HepG2 (cell line): ENCODE measurements around the gene FBXL22. TPM values are rescaled to one million over a fixed set of nuclear protein-coding genes. Genes with fewer than 3 reads are reported as not detected.

ENCODE experiments used
- ARNTL ChIP-seq: sonication (generic); formaldehyde crosslinking; IDR thresholded peaks from 2 replicates; pipeline ENCODE4 v1.4.0; 2020; ENCODE audit warnings: mild to moderate bottlenecking, missing genetic modification reagents
- IRX3 ChIP-seq: sonication (generic); formaldehyde crosslinking; IDR thresholded peaks from 2 replicates; pipeline ENCODE4 v1.8.1; 2023; ENCODE audit warnings: mild to moderate bottlenecking, low read depth, missing genetic modification reagents, borderline replicate concordance
- KAT8 ChIP-seq: IDR thresholded peaks from 2 replicates; pipeline ENCODE4 v1.6.1; 2016; ENCODE audit warnings: missing genetic modification reagents, missing compliant biosample characterization
- MAFF ChIP-seq: IDR thresholded peaks from 2 replicates; pipeline ENCODE4 v1.6.1; 2011; ENCODE audit warnings: low read depth, low read length, improper control_type of control experiment
- NBN ChIP-seq: fragments of 450-650 bp; conservative IDR thresholded peaks from 2 replicates; pipeline ENCODE4 v1.6.1; 2017
- RARG ChIP-seq: sonication (generic); formaldehyde crosslinking; IDR thresholded peaks from 2 replicates; pipeline ENCODE4 v1.4.0; 2020; ENCODE audit warnings: low read depth, mild to moderate bottlenecking, missing genetic modification reagents
- THYN1 ChIP-seq: sonication (generic); formaldehyde crosslinking; IDR thresholded peaks from 2 replicates; pipeline ENCODE4 v1.8.1; 2023; ENCODE audit warnings: low read depth, mild to moderate bottlenecking, moderate library complexity, missing genetic modification reagents, borderline replicate concordance
- ZFX ChIP-seq: sonication (generic); formaldehyde crosslinking; IDR thresholded peaks from 2 replicates; pipeline ENCODE4 v1.4.0; 2020; ENCODE audit warnings: mild to moderate bottlenecking, low read depth, missing genetic modification reagents, moderate library complexity
- ZKSCAN8 ChIP-seq: IDR thresholded peaks from 2 replicates; pipeline ENCODE4 v1.6.1; 2016; ENCODE audit warnings: borderline replicate concordance, missing genetic modification reagents, missing compliant biosample characterization
- ZNF230 ChIP-seq: sonication (generic); formaldehyde crosslinking; IDR thresholded peaks from 2 replicates; pipeline ENCODE4 v1.4.0; 2020; ENCODE audit warnings: mild to moderate bottlenecking, missing genetic modification reagents
- polyA plus RNA-seq, 8 experiments: library from polyadenylated mRNA; depleted of rRNA in 3 of 8; stranded (reverse) in 7 of 8; unstranded in 1 of 8; fragments of >200 nt; fragmentation: Illumina TruSeq in 4 of 8; extraction: Trizol in 4 of 8; gene quantifications; 2 replicates each; pipeline versions ENCODE4 v1.2.1 to v1.2.3, GENCODE V29; 2011 to 2016; ENCODE audit warnings: low read depth in 4 of 8, missing spikeins in 1 of 8, mixed read lengths in 1 of 8; ENCODE audit not compliant: insufficient read depth in 1 of 8
- total RNA-seq, 5 experiments: library from RNA; depleted of rRNA; stranded (reverse); fragments of >200 nt; fragmentation: Illumina TruSeq; extraction: Trizol; gene quantifications; 2 replicates each; pipeline ENCODE4 v1.2.3, GENCODE V29; 2016; ENCODE audit warnings: low read depth in 1 of 5
- TF ChIP-seq, protein P1 (sequence below): sonication (generic); formaldehyde crosslinking; conservative IDR thresholded peaks from 2 replicates; pipeline ENCODE4 v1.4.0; 2020; ENCODE audit warnings: mild to moderate bottlenecking, missing genetic modification reagents, moderate library complexity
- TF ChIP-seq, protein P2 (sequence below): IDR thresholded peaks from 2 replicates; pipeline ENCODE4 v1.6.1; 2018; ENCODE audit warnings: missing genetic modification reagents
- TF ChIP-seq, protein P3 (sequence below): sonication (generic); formaldehyde crosslinking; IDR thresholded peaks from 2 replicates; pipeline ENCODE4 v1.5.1; 2020; ENCODE audit warnings: mild to moderate bottlenecking, missing genetic modification reagents, borderline replicate concordance
- TF ChIP-seq, protein P4 (sequence below): sonication (generic); formaldehyde crosslinking; conservative IDR thresholded peaks from 2 replicates; pipeline ENCODE4 v1.8.0; 2022; ENCODE audit warnings: mild to moderate bottlenecking, moderate library complexity, missing genetic modification reagents
- TF ChIP-seq, protein P5 (sequence below): sonication (generic); formaldehyde crosslinking; IDR thresholded peaks from 2 replicates; pipeline ENCODE4 v1.5.0; 2020; ENCODE audit warnings: mild to moderate bottlenecking, missing genetic modification reagents, borderline replicate concordance

Gene FBXL22
- total and polyA plus RNA-seq, 2 of the 13 experiments (the other 11 are each of a cell fraction or from before 2014, with no cell fraction given) = 0.15 to 0.33 TPM

DNA sequence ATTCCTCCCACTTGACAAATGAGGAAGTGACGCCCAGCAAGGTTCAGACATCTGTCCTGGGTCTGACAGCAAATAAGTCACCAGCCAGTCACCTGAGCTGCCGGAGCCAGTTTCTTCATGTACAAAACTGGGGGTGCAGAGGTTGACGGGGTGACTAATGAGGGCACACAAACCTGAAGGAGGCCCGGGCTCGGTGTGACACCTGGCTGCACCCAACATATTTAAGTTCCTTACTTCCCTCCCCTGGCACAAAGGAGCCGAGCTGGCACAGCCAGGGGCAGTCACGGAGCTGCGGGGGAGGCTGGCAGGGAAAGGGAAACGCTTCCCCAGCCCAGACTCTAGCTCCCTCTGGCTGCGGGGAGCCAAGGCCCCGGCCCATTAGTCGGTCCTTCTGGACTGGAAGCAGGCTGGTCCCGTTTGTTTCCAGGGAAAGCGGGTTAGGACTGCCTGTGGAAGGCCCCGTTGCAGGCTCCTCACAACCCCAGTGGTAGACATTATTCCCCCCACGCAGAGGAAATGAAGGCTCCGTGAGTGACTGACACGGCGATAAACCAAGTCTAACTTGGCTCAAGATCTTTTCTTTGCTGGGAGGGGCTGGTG is 2.3 kb downstream of the FBXL22 start (continued):
- TF ChIP-seq, protein P1, sequence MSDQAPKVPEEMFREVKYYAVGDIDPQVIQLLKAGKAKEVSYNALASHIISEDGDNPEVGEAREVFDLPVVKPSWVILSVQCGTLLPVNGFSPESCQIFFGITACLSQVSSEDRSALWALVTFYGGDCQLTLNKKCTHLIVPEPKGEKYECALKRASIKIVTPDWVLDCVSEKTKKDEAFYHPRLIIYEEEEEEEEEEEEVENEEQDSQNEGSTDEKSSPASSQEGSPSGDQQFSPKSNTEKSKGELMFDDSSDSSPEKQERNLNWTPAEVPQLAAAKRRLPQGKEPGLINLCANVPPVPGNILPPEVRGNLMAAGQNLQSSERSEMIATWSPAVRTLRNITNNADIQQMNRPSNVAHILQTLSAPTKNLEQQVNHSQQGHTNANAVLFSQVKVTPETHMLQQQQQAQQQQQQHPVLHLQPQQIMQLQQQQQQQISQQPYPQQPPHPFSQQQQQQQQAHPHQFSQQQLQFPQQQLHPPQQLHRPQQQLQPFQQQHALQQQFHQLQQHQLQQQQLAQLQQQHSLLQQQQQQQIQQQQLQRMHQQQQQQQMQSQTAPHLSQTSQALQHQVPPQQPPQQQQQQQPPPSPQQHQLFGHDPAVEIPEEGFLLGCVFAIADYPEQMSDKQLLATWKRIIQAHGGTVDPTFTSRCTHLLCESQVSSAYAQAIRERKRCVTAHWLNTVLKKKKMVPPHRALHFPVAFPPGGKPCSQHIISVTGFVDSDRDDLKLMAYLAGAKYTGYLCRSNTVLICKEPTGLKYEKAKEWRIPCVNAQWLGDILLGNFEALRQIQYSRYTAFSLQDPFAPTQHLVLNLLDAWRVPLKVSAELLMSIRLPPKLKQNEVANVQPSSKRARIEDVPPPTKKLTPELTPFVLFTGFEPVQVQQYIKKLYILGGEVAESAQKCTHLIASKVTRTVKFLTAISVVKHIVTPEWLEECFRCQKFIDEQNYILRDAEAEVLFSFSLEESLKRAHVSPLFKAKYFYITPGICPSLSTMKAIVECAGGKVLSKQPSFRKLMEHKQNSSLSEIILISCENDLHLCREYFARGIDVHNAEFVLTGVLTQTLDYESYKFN (CRISPR knock-in tag) = no peak
- TF ChIP-seq, protein P2, sequence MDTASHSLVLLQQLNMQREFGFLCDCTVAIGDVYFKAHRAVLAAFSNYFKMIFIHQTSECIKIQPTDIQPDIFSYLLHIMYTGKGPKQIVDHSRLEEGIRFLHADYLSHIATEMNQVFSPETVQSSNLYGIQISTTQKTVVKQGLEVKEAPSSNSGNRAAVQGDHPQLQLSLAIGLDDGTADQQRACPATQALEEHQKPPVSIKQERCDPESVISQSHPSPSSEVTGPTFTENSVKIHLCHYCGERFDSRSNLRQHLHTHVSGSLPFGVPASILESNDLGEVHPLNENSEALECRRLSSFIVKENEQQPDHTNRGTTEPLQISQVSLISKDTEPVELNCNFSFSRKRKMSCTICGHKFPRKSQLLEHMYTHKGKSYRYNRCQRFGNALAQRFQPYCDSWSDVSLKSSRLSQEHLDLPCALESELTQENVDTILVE (CRISPR knock-in tag) = no peak
- TF ChIP-seq ZNF230 (CRISPR knock-in tag) (peak; percentile 80; the same call in 1 of the 2 replicates), MAFF (no peak), RARG (CRISPR knock-in tag) (0 out of 2 replicates have a peak, but pooled peaks have one; percentile 42), IRX3 (CRISPR knock-in tag) (no peak), THYN1 (CRISPR knock-in tag) (no peak), ZFX (CRISPR knock-in tag) (0 out of 2 replicates have a peak, but pooled peaks have one; percentile 47), ZKSCAN8 (CRISPR knock-in tag) (no peak), ARNTL (CRISPR knock-in tag) (0 out of 2 replicates have a peak, but pooled peaks have one; percentile 44), NBN (no peak), KAT8 (0 out of 2 replicates have a peak, but pooled peaks have one; percentile 11)
- TF ChIP-seq, protein P3, sequence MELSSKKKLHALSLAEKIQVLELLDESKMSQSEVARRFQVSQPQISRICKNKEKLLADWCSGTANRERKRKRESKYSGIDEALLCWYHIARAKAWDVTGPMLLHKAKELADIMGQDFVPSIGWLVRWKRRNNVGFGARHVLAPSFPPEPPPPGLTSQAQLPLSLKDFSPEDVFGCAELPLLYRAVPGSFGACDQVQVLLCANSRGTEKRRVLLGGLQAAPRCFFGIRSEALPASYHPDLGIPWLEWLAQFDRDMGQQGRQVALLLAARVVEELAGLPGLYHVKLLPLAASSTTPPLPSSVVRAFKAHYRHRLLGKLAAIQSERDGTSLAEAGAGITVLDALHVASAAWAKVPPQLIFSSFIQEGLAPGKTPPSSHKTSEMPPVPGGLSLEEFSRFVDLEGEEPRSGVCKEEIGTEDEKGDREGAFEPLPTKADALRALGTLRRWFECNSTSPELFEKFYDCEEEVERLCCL (CRISPR knock-in tag) = no peak
- TF ChIP-seq, protein P4, sequence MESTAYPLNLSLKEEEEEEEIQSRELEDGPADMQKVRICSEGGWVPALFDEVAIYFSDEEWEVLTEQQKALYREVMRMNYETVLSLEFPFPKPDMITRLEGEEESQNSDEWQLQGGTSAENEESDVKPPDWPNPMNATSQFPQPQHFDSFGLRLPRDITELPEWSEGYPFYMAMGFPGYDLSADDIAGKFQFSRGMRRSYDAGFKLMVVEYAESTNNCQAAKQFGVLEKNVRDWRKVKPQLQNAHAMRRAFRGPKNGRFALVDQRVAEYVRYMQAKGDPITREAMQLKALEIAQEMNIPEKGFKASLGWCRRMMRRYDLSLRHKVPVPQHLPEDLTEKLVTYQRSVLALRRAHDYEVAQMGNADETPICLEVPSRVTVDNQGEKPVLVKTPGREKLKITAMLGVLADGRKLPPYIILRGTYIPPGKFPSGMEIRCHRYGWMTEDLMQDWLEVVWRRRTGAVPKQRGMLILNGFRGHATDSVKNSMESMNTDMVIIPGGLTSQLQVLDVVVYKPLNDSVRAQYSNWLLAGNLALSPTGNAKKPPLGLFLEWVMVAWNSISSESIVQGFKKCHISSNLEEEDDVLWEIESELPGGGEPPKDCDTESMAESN (CRISPR knock-in tag) = peak; percentile 61; the same call in 1 of the 2 replicates
- TF ChIP-seq, protein P5, sequence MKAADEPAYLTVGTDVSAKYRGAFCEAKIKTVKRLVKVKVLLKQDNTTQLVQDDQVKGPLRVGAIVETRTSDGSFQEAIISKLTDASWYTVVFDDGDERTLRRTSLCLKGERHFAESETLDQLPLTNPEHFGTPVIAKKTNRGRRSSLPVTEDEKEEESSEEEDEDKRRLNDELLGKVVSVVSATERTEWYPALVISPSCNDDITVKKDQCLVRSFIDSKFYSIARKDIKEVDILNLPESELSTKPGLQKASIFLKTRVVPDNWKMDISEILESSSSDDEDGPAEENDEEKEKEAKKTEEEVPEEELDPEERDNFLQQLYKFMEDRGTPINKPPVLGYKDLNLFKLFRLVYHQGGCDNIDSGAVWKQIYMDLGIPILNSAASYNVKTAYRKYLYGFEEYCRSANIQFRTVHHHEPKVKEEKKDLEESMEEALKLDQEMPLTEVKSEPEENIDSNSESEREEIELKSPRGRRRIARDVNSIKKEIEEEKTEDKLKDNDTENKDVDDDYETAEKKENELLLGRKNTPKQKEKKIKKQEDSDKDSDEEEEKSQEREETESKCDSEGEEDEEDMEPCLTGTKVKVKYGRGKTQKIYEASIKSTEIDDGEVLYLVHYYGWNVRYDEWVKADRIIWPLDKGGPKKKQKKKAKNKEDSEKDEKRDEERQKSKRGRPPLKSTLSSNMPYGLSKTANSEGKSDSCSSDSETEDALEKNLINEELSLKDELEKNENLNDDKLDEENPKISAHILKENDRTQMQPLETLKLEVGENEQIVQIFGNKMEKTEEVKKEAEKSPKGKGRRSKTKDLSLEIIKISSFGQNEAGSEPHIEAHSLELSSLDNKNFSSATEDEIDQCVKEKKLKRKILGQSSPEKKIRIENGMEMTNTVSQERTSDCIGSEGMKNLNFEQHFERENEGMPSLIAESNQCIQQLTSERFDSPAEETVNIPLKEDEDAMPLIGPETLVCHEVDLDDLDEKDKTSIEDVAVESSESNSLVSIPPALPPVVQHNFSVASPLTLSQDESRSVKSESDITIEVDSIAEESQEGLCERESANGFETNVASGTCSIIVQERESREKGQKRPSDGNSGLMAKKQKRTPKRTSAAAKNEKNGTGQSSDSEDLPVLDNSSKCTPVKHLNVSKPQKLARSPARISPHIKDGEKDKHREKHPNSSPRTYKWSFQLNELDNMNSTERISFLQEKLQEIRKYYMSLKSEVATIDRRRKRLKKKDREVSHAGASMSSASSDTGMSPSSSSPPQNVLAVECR = peak; percentile 42; the same call in 1 of the 2 replicates
